Measurements from ENCODE around the gene KIF1C. TPM values are rescaled to one million over a fixed set of nuclear protein-coding genes. Genes with fewer than 3 reads are reported as not detected.

The KIF1C gene
- polyA plus RNA-seq, 1 donor, result 129 TPM

- DNase-seq, result no peak
Measured at GRCh38 chr17:4969047-4969550, 28.7 kb upstream of the KIF1C start.

- DNase-seq, result no peak
Measured at GRCh38 chr17:4969551-4970173, 28.1 kb upstream of the KIF1C start.

GRCh38 chr17:4970273-4970672 lies 27.5 kb upstream of the KIF1C start:
- DNase-seq, result no peak

GRCh38 chr17:4971826-4972225 lies 25.9 kb upstream of the KIF1C start:
- no peak for DNase-seq

- no peak for DNase-seq
Measured at GRCh38 chr17:4972322-4972721, 25.4 kb upstream of the KIF1C start.

GRCh38 chr17:4972752-4973151 lies 25.0 kb upstream of the KIF1C start:
- DNase-seq, result no peak

GRCh38 chr17:4973256-4974114 lies 24.3 kb upstream of the KIF1C start:
- no peak for DNase-seq

GRCh38 chr17:4974115-4974670 lies 23.6 kb upstream of the KIF1C start:
- DNase-seq, result no peak

- DNase-seq, result no peak
Measured at GRCh38 chr17:4978726-4979125, 19.0 kb upstream of the KIF1C start.

- DNase-seq, result peak; percentile 62
Measured at GRCh38 chr17:4980644-4981216, 17.0 kb upstream of the KIF1C start.

- DNase-seq, result no peak
Measured at GRCh38 chr17:4982305-4982704, 15.4 kb upstream of the KIF1C start.

GRCh38 chr17:4986403-4986802 lies 11.3 kb upstream of the KIF1C start:
- DNase-seq, result no peak

- peak; percentile 85 for DNase-seq
Measured at GRCh38 chr17:4986951-4987766, 10.6 kb upstream of the KIF1C start, which contains the start of gene CAMTA2. Gene CAMTA2 (minus strand): TSS chr17:4987675. CDS start chr17:4986222, 1,453 bp downstream.

- no peak for DNase-seq
Measured at GRCh38 chr17:4987767-4988567, 9.8 kb upstream of the KIF1C start.

- DNase-seq, result no peak
Measured at GRCh38 chr17:4994081-4994595, 3.6 kb upstream of the KIF1C start.

- no peak for DNase-seq
Measured at GRCh38 chr17:4998027-4998731, 429 bp downstream of the KIF1C start.

- no peak for DNase-seq
Measured at GRCh38 chr17:4998732-4999429, 1.1 kb downstream of the KIF1C start.

GRCh38 chr17:4999430-5000093 lies 1.8 kb downstream of the KIF1C start:
- no peak for DNase-seq

GRCh38 chr17:5000237-5000639 lies 2.5 kb downstream of the KIF1C start:
- no peak for DNase-seq

All from hindlimb muscle (tissue), 1 donor.